IPS-18a (cell line): ENCODE measurements around the gene GABBR1.

Experiments
- H3K27ac ChIP-seq: one replicate; pipeline ENCODE4 v1.5.1; 2013; ENCODE audit warnings: low read length
- H3K27me3 ChIP-seq: one replicate; pipeline ENCODE4 v1.6.1; 2013; ENCODE audit warnings: mild to moderate bottlenecking, low read length; ENCODE audit not compliant: control insufficient read depth, insufficient read depth
- H3K36me3 ChIP-seq: one replicate; pipeline ENCODE4 v1.6.1; 2013; ENCODE audit warnings: low read depth, low read length; ENCODE audit not compliant: control insufficient read depth
- H3K4me1 ChIP-seq: one replicate; pipeline ENCODE4 v1.6.1; 2013; ENCODE audit warnings: low read depth, low read length; ENCODE audit not compliant: control insufficient read depth
- H3K4me3 ChIP-seq: one replicate; pipeline ENCODE4 v1.5.1; 2013; ENCODE audit warnings: low read length
- H3K9ac ChIP-seq: one replicate; pipeline ENCODE4 v1.6.1; 2013; ENCODE audit warnings: mild to moderate bottlenecking, low read length, moderate library complexity
- H3K9me3 ChIP-seq: one replicate; pipeline ENCODE4 v1.6.1; 2013; ENCODE audit warnings: low read depth, low read length; ENCODE audit not compliant: control insufficient read depth

The GABBR1 gene

GRCh38 chr6:29558439-29559079 is 74.4 kb downstream of the GABBR1 start:
- Histone ChIP-seq H3K4me1 (peaks cover 22% of the 10 kb centered on the region), H3K27me3 (peaks cover 49% of the 10 kb centered on the region), H3K27ac (no peak overlapping the region), H3K4me3 (no peak overlapping the region), H3K9me3 (no peaks in the 10 kb centered on the region), H3K9ac (no peak overlapping the region), H3K36me3 (no peaks in the 10 kb centered on the region)

GRCh38 chr6:29557320-29557719 is 75.7 kb downstream of the GABBR1 start:
- Histone ChIP-seq H3K4me3 (peak overlapping the region; percentile 36), H3K4me1 (peaks cover 28% of the 10 kb centered on the region), H3K9ac (no peak overlapping the region), H3K9me3 (no peaks in the 10 kb centered on the region), H3K36me3 (no peaks in the 10 kb centered on the region), H3K27me3 (peaks cover 62% of the 10 kb centered on the region), H3K27ac (no peak overlapping the region)

GRCh38 chr6:29554764-29555163 is 78.2 kb downstream of the GABBR1 start:
- no peak overlapping the region for H3K9ac ChIP-seq
- H3K4me3 ChIP-seq, result no peak overlapping the region
- peaks cover 26% of the 10 kb centered on the region for H3K4me1 ChIP-seq
- H3K27me3 ChIP-seq, result peaks cover 69% of the 10 kb centered on the region
- no peaks in the 10 kb centered on the region for H3K36me3 ChIP-seq
- H3K27ac ChIP-seq, result no peak overlapping the region
- H3K9me3 ChIP-seq, result no peaks in the 10 kb centered on the region

- Histone ChIP-seq H3K9me3 (no peaks in the 10 kb centered on the region), H3K36me3 (no peaks in the 10 kb centered on the region), H3K9ac (no peak overlapping the region), H3K27ac (no peak overlapping the region), H3K4me1 (peaks cover 19% of the 10 kb centered on the region), H3K4me3 (peak overlapping the region; percentile 52), H3K27me3 (peaks cover 65% of the 10 kb centered on the region)
Measured at GRCh38 chr6:29553268-29554057, 79.5 kb downstream of the GABBR1 start.

GRCh38 chr6:29552512-29553051 is 80.4 kb downstream of the GABBR1 start:
- Histone ChIP-seq H3K9me3 (no peaks in the 10 kb centered on the region), H3K4me3 (peak overlapping the region; percentile 52), H3K27ac (no peak overlapping the region), H3K27me3 (peaks cover 65% of the 10 kb centered on the region), H3K36me3 (no peaks in the 10 kb centered on the region), H3K4me1 (peaks cover 14% of the 10 kb centered on the region), H3K9ac (no peak overlapping the region)

- Histone ChIP-seq H3K27me3 (peaks cover 16% of the 10 kb centered on the region), H3K9ac (no peak overlapping the region), H3K4me1 (peaks cover under 1% of the 10 kb centered on the region), H3K27ac (no peak overlapping the region), H3K4me3 (no peak overlapping the region), H3K36me3 (no peaks in the 10 kb centered on the region), H3K9me3 (no peaks in the 10 kb centered on the region)
Measured at GRCh38 chr6:29547573-29547972, 85.4 kb downstream of the GABBR1 start.

GRCh38 chr6:29537714-29538403 is 95.1 kb downstream of the GABBR1 start:
- Histone ChIP-seq H3K27ac (no peak overlapping the region), H3K4me3 (no peak overlapping the region), H3K27me3 (no peaks in the 10 kb centered on the region)

GRCh38 chr6:29532320-29532951 is 100.5 kb downstream of the GABBR1 start:
- H3K9me3 ChIP-seq, result no peaks in the 10 kb centered on the region
- no peaks in the 10 kb centered on the region for H3K27me3 ChIP-seq
- H3K36me3 ChIP-seq, result no peaks in the 10 kb centered on the region
- no peak overlapping the region for H3K4me3 ChIP-seq
- H3K9ac ChIP-seq, result no peak overlapping the region
- H3K27ac ChIP-seq, result no peak overlapping the region
- H3K4me1 ChIP-seq, result no peaks in the 10 kb centered on the region

More at GRCh38 chr6:29537714-29538403, 95.1 kb downstream of the GABBR1 start:
- no peaks in the 10 kb centered on the region for H3K9me3 ChIP-seq
- no peak overlapping the region for H3K9ac ChIP-seq
- H3K36me3 ChIP-seq, result no peaks in the 10 kb centered on the region
- H3K4me1 ChIP-seq, result no peaks in the 10 kb centered on the region

GRCh38 chr6:29531668-29532067 is 101.3 kb downstream of the GABBR1 start:
- H3K9me3 ChIP-seq, result no peaks in the 10 kb centered on the region
- H3K27ac ChIP-seq, result no peak overlapping the region
- H3K9ac ChIP-seq, result no peak overlapping the region
- no peaks in the 10 kb centered on the region for H3K36me3 ChIP-seq
- H3K4me3 ChIP-seq, result no peak overlapping the region
- H3K27me3 ChIP-seq, result no peaks in the 10 kb centered on the region
- no peaks in the 10 kb centered on the region for H3K4me1 ChIP-seq

GRCh38 chr6:29530671-29531310 is 102.2 kb downstream of the GABBR1 start:
- no peaks in the 10 kb centered on the region for H3K36me3 ChIP-seq
- no peak overlapping the region for H3K4me3 ChIP-seq
- no peak overlapping the region for H3K27ac ChIP-seq
- H3K27me3 ChIP-seq, result no peaks in the 10 kb centered on the region
- no peaks in the 10 kb centered on the region for H3K9me3 ChIP-seq
- H3K4me1 ChIP-seq, result no peaks in the 10 kb centered on the region
- no peak overlapping the region for H3K9ac ChIP-seq

GRCh38 chr6:29529956-29530355 is 103.0 kb downstream of the GABBR1 start:
- H3K9me3 ChIP-seq, result no peaks in the 10 kb centered on the region
- H3K27ac ChIP-seq, result no peak overlapping the region
- no peak overlapping the region for H3K9ac ChIP-seq
- no peaks in the 10 kb centered on the region for H3K36me3 ChIP-seq
- no peaks in the 10 kb centered on the region for H3K27me3 ChIP-seq
- peaks cover 8% of the 10 kb centered on the region for H3K4me1 ChIP-seq
- H3K4me3 ChIP-seq, result no peak overlapping the region
